A549 (cell line): ENCODE data around the gene RBM4B. TPM values are rescaled to one million over a fixed set of nuclear protein-coding genes. Genes with fewer than 3 reads are reported as not detected.

Experiments
- ATAC-seq, 2 experiments: fragments of 200-7000 bp in 1 of 2; fragments of >200 bp in 1 of 2; cut with Nextera tagmentation in 1 of 2; cut with Tn5 transposase in 1 of 2; 3 replicates each; pipeline versions ENCODE4 v1.8.0 to v1.9.1; 2018 to 2020; ENCODE audit warnings: mild to moderate bottlenecking in 1 of 2, moderate library complexity in 1 of 2
- CTCF ChIA-PET: fragments of 300-600 bp; sonication (Branson Sonifier 250); formaldehyde crosslinking; extraction: SDS; loops from one replicate; lab custom pipeline; 2021; ENCODE audit warnings: antibody characterized with exemption, inconsistent platforms; lab: Yijun Ruan, JAX
- POLR2A ChIA-PET: fragments of 350-600 bp; formaldehyde crosslinking; extraction: SDS; loops from one replicate; lab custom pipeline; 2021; ENCODE audit warnings: antibody characterized with exemption, inconsistent platforms; lab: Yijun Ruan, JAX
- DNase-seq, 2 experiments: peaks; one replicate each; pipeline versions ENCODE4 v3.0.0 to v3.0.0-alpha.2; 2011 to 2016; ENCODE audit warnings: low read depth in 1 of 2, low spot score in 1 of 2
- FAIRE-seq: peaks from 2 replicates; lab custom pipeline; 2011; peaks lifted over from hg19 to GRCh38; lab: Jason Lieb, UNC
- H3K27ac ChIP-seq, 2 experiments: fragments of >200 bp; sonication (Bioruptor Twin); formaldehyde crosslinking; 3 replicates each; pipeline ENCODE4 v1.5.1; 2016 to 2017
- H3K4me1 ChIP-seq: fragments of >200 bp; sonication (Bioruptor Twin); formaldehyde crosslinking; 3 replicates; pipeline ENCODE4 v1.6.1; 2016
- H3K4me2 ChIP-seq: fragments of >200 bp; sonication (Bioruptor Twin); formaldehyde crosslinking; 3 replicates; pipeline ENCODE4 v1.6.1; 2016
- H3K4me3 ChIP-seq: fragments of >200 bp; sonication (Bioruptor Twin); formaldehyde crosslinking; 3 replicates; pipeline ENCODE4 v1.5.1; 2016
- H3K9me3 ChIP-seq: fragments of >200 bp; sonication (Bioruptor Twin); formaldehyde crosslinking; 3 replicates; pipeline ENCODE4 v1.6.1; 2016
- ATOH8 ChIP-seq: fragments of 250-450 bp; sonication (Bioruptor Pico); IDR thresholded peaks from 2 replicates; pipeline ENCODE4 v1.5.0; 2020; ENCODE audit warnings: low read depth, mild to moderate bottlenecking, moderate library complexity
- BHLHE40 ChIP-seq: IDR thresholded peaks from 2 replicates; pipeline ENCODE4 v1.6.1; 2012; ENCODE audit warnings: low read depth, low read length, inconsistent platforms
- CBX2 ChIP-seq: fragments of 200-600 bp; sonication (generic); IDR thresholded peaks from 2 replicates; pipeline ENCODE4 v1.6.1; 2016; ENCODE audit warnings: low read depth, mild to moderate bottlenecking, borderline replicate concordance
- CEBPB ChIP-seq, 2 experiments: fragments of >200 bp in 1 of 2; sonication (Bioruptor Twin) in 1 of 2; formaldehyde crosslinking in 1 of 2; IDR thresholded peaks; 2 replicates each; pipeline ENCODE4 v1.6.1; 2012 to 2016
- FOSB ChIP-seq: fragments of 250-450 bp; sonication (Bioruptor Pico); IDR thresholded peaks from 2 replicates; pipeline ENCODE4 v1.5.0; 2020; ENCODE audit warnings: mild to moderate bottlenecking, moderate library complexity
- FOSL2 ChIP-seq, 2 experiments: fragments of 450-650 bp in 1 of 2; fragments of >200 bp in 1 of 2; sonication (Bioruptor Twin) in 1 of 2; formaldehyde crosslinking; IDR thresholded peaks; 2 replicates each; pipeline versions ENCODE4 v1.5.0 to v1.6.1; 2016 to 2020; ENCODE audit warnings: mild to moderate bottlenecking in 1 of 2, moderate library complexity in 1 of 2
- FOXS1 ChIP-seq: fragments of 250-450 bp; sonication (Bioruptor Pico); IDR thresholded peaks from 2 replicates; pipeline ENCODE4 v1.5.0; 2020; ENCODE audit warnings: mild to moderate bottlenecking, moderate library complexity
- HEYL ChIP-seq: fragments of 250-450 bp; sonication (Bioruptor Pico); IDR thresholded peaks from 2 replicates; pipeline ENCODE4 v1.8.0; 2021; ENCODE audit warnings: mild to moderate bottlenecking, moderate library complexity
- KDM1A ChIP-seq: fragments of 200-600 bp; sonication (generic); IDR thresholded peaks from 2 replicates; pipeline ENCODE4 v1.6.1; 2016; ENCODE audit warnings: low read depth, mild to moderate bottlenecking
- KDM5A ChIP-seq: fragments of 200-600 bp; sonication (generic); IDR thresholded peaks from 2 replicates; pipeline ENCODE4 v1.6.1; 2016; ENCODE audit warnings: antibody characterized with exemption, mild to moderate bottlenecking
- MYC ChIP-seq: IDR thresholded peaks from 2 replicates; pipeline ENCODE4 v1.6.1; 2012; ENCODE audit warnings: mild to moderate bottlenecking, inconsistent platforms, low read length, improper control_type of control experiment, borderline replicate concordance
- NFE2L2 ChIP-seq: fragments of 150-350 bp; conservative IDR thresholded peaks from 2 replicates; pipeline ENCODE4 v1.6.1; 2014; ENCODE audit warnings: low read length
- NR3C1 ChIP-seq: fragments of >200 bp; sonication (Bioruptor Twin); formaldehyde crosslinking; IDR thresholded peaks from 3 replicates; pipeline ENCODE4 v1.6.1; 2017
- PHF8 ChIP-seq: fragments of 200-600 bp; sonication (generic); IDR thresholded peaks from 2 replicates; pipeline ENCODE4 v1.6.1; 2016; ENCODE audit warnings: low read depth, mild to moderate bottlenecking, antibody characterized with exemption, moderate library complexity, borderline replicate concordance
- POLR2A ChIP-seq: IDR thresholded peaks from 2 replicates; pipeline ENCODE4 v1.6.1; 2012; ENCODE audit warnings: mild to moderate bottlenecking, low read length
- RAD21 ChIP-seq, 2 experiments: fragments of >200 bp in 1 of 2; sonication (Bioruptor Twin) in 1 of 2; formaldehyde crosslinking in 1 of 2; IDR thresholded peaks in 1 of 2; conservative IDR thresholded peaks in 1 of 2; 2 replicates in 1 of 2; 3 replicates in 1 of 2; pipeline ENCODE4 v1.6.1; 2012 to 2018; ENCODE audit warnings: inconsistent platforms in 1 of 2
- RARB ChIP-seq: fragments of 250-450 bp; sonication (Bioruptor Pico); IDR thresholded peaks from 2 replicates; pipeline ENCODE4 v1.8.0; 2021; ENCODE audit warnings: mild to moderate bottlenecking, moderate library complexity
- RFX5 ChIP-seq: fragments of 450-650 bp; IDR thresholded peaks from 2 replicates; pipeline ENCODE4 v1.7.1; 2014; ENCODE audit warnings: antibody characterized with exemption, mild to moderate bottlenecking, moderate library complexity
- SREBF2 ChIP-seq: fragments of 450-650 bp; IDR thresholded peaks from 2 replicates; pipeline ENCODE4 v1.6.1; 2014; ENCODE audit warnings: mild to moderate bottlenecking, moderate library complexity
- TFCP2L1 ChIP-seq: fragments of 250-450 bp; sonication (Bioruptor Pico); IDR thresholded peaks from 2 replicates; pipeline ENCODE4 v1.5.0; 2021; ENCODE audit warnings: mild to moderate bottlenecking
- TP53 ChIP-seq: fragments of 250-450 bp; sonication (Bioruptor Pico); IDR thresholded peaks from 2 replicates; pipeline ENCODE4 v1.5.0; 2021; ENCODE audit warnings: mild to moderate bottlenecking, moderate library complexity
- USF2 ChIP-seq: fragments of 450-650 bp; IDR thresholded peaks from 2 replicates; pipeline ENCODE4 v1.6.1; 2014; ENCODE audit warnings: antibody characterized with exemption
- WGBS: methylation state at CpG from one replicate; pipeline ENCODE4 v1.1.6; 2017; ENCODE audit errors: missing lambda C conversion rate; 5-methylcytosine and 5-hydroxymethylcytosine counted together
- polyA plus RNA-seq, 4 experiments: library from polyadenylated mRNA; depleted of rRNA in 3 of 4; stranded (reverse); fragments of >200 nt; fragmentation: RNase III in 1 of 4; extraction: RNeasy Plus Mini Kit Qiagen cat#74134 plus additional on column Dnase treatment in 1 of 4; gene quantifications; 2 replicates in 3 of 4; 3 replicates in 1 of 4; pipeline ENCODE4 v1.2.3, GENCODE V29; 2011 to 2017
- TF ChIP-seq, protein P1 (sequence below): fragments of 250-450 bp; sonication (Bioruptor Pico); IDR thresholded peaks from 2 replicates; pipeline ENCODE4 v1.5.0; 2021; ENCODE audit warnings: mild to moderate bottlenecking, moderate library complexity, borderline replicate concordance
- TF ChIP-seq, protein P2 (sequence below): IDR thresholded peaks from 2 replicates; pipeline ENCODE4 v1.6.1; 2012

Gene RBM4B
- polyA plus RNA-seq, 2 of the 4 experiments (the other 2 are of a cell fraction) = 28.0 to 32.7 TPM

- Histone ChIP-seq H3K27ac (no peak overlapping the region), H3K4me2 (no peak overlapping the region), H3K4me1 (no peaks in the 10 kb centered on the region), H3K4me3 (no peak overlapping the region), H3K9me3 (no peaks in the 10 kb centered on the region)
- no peak for ATAC-seq
- CTCF ChIA-PET = interaction anchor here (0.5 to 1.6 kb wide), 7 partner anchors 8 to 279 kb away, joined by 3 to 6 read pairs (median 4); partner anchors contain the start of gene RBM4B
- TF ChIP-seq MYC = no peak
- no peak for TF ChIP-seq ATOH8 (CRISPR knock-in tag)
- TF ChIP-seq CEBPB (IDR thresholded peaks at IDR 0.05) = no peak
- no peak for TF ChIP-seq KDM1A
- no peak for TF ChIP-seq FOXS1 (CRISPR knock-in tag)
- no peak for TF ChIP-seq USF2
- TF ChIP-seq NR3C1 = no peak
- no peak for TF ChIP-seq POLR2A
- no peak for TF ChIP-seq SREBF2
- TF ChIP-seq CBX2 = no peak
- TF ChIP-seq FOSB (CRISPR knock-in tag) = no peak
- no peak for TF ChIP-seq KDM5A
- no peak for TF ChIP-seq BHLHE40
- DNase-seq = no peak
- POLR2A ChIA-PET = interaction anchor here (0.5 kb wide), 1 partner anchor 264 kb away, joined by 3 read pairs; no protein-coding TSS in a partner anchor
- 86% methylated on average over 16 of the region's 27 CpGs for WGBS
- FAIRE-seq = no peak
Measured at GRCh38 chr11:66685276-66686099, 7.8 kb upstream of the RBM4B start.

- H3K9me3 ChIP-seq = no peaks in the 10 kb centered on the region
- ATAC-seq = no peak
- FAIRE-seq = no peak
- ChIA-PET CTCF (interaction anchor here (1.2 to 1.6 kb wide), 2 partner anchors 11 to 276 kb away, joined by 4 to 5 read pairs; no protein-coding TSS in a partner anchor), POLR2A (interaction anchor here (0.5 kb wide), 1 partner anchor 263 kb away, joined by 3 read pairs; no protein-coding TSS in a partner anchor)
- no peak overlapping the region for H3K4me3 ChIP-seq
- no peak overlapping the region for H3K27ac ChIP-seq
- TF ChIP-seq, protein P1, sequence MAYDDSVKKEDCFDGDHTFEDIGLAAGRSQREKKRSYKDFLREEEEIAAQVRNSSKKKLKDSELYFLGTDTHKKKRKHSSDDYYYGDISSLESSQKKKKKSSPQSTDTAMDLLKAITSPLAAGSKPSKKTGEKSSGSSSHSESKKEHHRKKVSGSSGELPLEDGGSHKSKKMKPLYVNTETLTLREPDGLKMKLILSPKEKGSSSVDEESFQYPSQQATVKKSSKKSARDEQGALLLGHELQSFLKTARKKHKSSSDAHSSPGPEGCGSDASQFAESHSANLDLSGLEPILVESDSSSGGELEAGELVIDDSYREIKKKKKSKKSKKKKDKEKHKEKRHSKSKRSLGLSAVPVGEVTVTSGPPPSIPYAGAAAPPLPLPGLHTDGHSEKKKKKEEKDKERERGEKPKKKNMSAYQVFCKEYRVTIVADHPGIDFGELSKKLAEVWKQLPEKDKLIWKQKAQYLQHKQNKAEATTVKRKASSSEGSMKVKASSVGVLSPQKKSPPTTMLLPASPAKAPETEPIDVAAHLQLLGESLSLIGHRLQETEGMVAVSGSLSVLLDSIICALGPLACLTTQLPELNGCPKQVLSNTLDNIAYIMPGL (CRISPR knock-in tag) = no peak
- TF ChIP-seq HEYL (CRISPR knock-in tag) (no peak), PHF8 (no peak), ATOH8 (CRISPR knock-in tag) (no peak), CEBPB (IDR thresholded peaks at IDR 0.05) (no peak), NFE2L2 (no peak), FOSB (CRISPR knock-in tag) (no peak), TFCP2L1 (CRISPR knock-in tag) (no peak), RAD21 (conservative IDR thresholded peaks at IDR 0.05 in 1 of 2, IDR thresholded peaks at IDR 0.05 in 1 of 2) (no peak), SREBF2 (no peak), TP53 (no peak), RFX5 (no peak), RARB (CRISPR knock-in tag) (no peak), FOSL2 (IDR thresholded peaks at IDR 0.05) (no peak), FOSL2 (CRISPR knock-in tag; IDR thresholded peaks at IDR 0.05) (no peak)
- TF ChIP-seq, protein P2, sequence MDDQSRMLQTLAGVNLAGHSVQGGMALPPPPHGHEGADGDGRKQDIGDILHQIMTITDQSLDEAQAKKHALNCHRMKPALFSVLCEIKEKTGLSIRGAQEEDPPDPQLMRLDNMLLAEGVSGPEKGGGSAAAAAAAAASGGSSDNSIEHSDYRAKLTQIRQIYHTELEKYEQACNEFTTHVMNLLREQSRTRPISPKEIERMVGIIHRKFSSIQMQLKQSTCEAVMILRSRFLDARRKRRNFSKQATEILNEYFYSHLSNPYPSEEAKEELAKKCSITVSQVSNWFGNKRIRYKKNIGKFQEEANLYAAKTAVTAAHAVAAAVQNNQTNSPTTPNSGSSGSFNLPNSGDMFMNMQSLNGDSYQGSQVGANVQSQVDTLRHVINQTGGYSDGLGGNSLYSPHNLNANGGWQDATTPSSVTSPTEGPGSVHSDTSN = no peak
- 100% methylated on average over 2 of the region's 2 CpGs for WGBS
- DNase-seq = no peak
- H3K4me2 ChIP-seq = no peak overlapping the region
- no peaks in the 10 kb centered on the region for H3K4me1 ChIP-seq
Measured at GRCh38 chr11:66684635-66685034, 6.9 kb upstream of the RBM4B start.
